PC-9 (cell line): Measurements from ENCODE around the gene PNKD. TPM values are rescaled to one million over a fixed set of nuclear protein-coding genes. Genes with fewer than 3 reads are reported as not detected.

Source experiments
- BruUV-seq: library from RNA; stranded (reverse); fragments of 400-500 nt; replicated peaks from 2 replicates; lab custom pipeline; 2021; lab: Mats Ljungman, UMichigan
- CTCF ChIA-PET: fragments of 300-600 bp; sonication (Branson Sonifier 250); formaldehyde crosslinking; loops from one replicate; lab custom pipeline; 2022; ENCODE audit warnings: antibody characterized with exemption; lab: Charles Lee
- POLR2A ChIA-PET: fragments of 300-600 bp; sonication (Branson Sonifier 250); formaldehyde crosslinking; loops from one replicate; lab custom pipeline; 2022; ENCODE audit warnings: antibody characterized with exemption; ENCODE audit not compliant: unreplicated experiment; lab: Charles Lee
- DNase-seq, 2 experiments: peaks; one replicate each; pipeline versions ENCODE4 v3.0.0 to v3.0.0-alpha.2; 2015 to 2022; ENCODE audit warnings: mixed read lengths in 1 of 2
- H2AFZ ChIP-seq: fragments of 200-600 bp; sonication (generic); 2 replicates; pipeline ENCODE4 v1.8.1; 2017; ENCODE audit warnings: antibody characterized with exemption
- H3F3A ChIP-seq: fragments of 200-600 bp; sonication (generic); 2 replicates; pipeline ENCODE4 v1.8.1; 2017; ENCODE audit warnings: antibody characterized with exemption, mild to moderate bottlenecking, low read depth; ENCODE audit not compliant: insufficient read depth
- H3K27ac ChIP-seq: fragments of 200-600 bp; sonication (generic); 2 replicates; pipeline ENCODE4 v1.6.1; 2016; ENCODE audit warnings: mixed run types
- H3K27me3 ChIP-seq: fragments of 200-600 bp; sonication (generic); 2 replicates; pipeline ENCODE4 v1.6.1; 2016; ENCODE audit warnings: low read depth, mixed run types; ENCODE audit not compliant: insufficient read depth
- H3K36me3 ChIP-seq: fragments of 200-600 bp; sonication (generic); 2 replicates; pipeline ENCODE4 v1.6.1; 2016; ENCODE audit warnings: low read depth, mixed run types
- H3K4me1 ChIP-seq: fragments of 200-600 bp; sonication (generic); replicated peaks from 2 replicates; pipeline ENCODE4 v1.6.1; 2016; ENCODE audit warnings: mixed run types; ENCODE audit not compliant: insufficient read depth
- H3K4me2 ChIP-seq: fragments of 200-600 bp; sonication (generic); 2 replicates; pipeline ENCODE4 v1.6.1; 2017; ENCODE audit warnings: mixed run types
- H3K4me3 ChIP-seq: fragments of 200-600 bp; sonication (generic); 2 replicates; pipeline ENCODE4 v1.6.1; 2016; ENCODE audit warnings: mixed run types
- H3K79me2 ChIP-seq: fragments of 200-600 bp; sonication (generic); 2 replicates; pipeline ENCODE4 v1.6.1; 2017; ENCODE audit warnings: low read depth, mixed run types
- H3K9me2 ChIP-seq: fragments of 200-600 bp; sonication (generic); 2 replicates; pipeline ENCODE4 v1.8.1; 2017; ENCODE audit warnings: mild to moderate bottlenecking; ENCODE audit not compliant: insufficient read depth
- H3K9me3 ChIP-seq: fragments of 200-600 bp; sonication (generic); 2 replicates; pipeline ENCODE4 v1.8.1; 2016; ENCODE audit warnings: low read depth; ENCODE audit not compliant: insufficient read depth
- H4K20me1 ChIP-seq: fragments of 200-600 bp; sonication (generic); 2 replicates; pipeline ENCODE4 v1.8.1; 2017; ENCODE audit not compliant: insufficient read depth
- CTCF ChIP-seq: fragments of 200-600 bp; sonication (generic); conservative IDR thresholded peaks from 2 replicates; pipeline ENCODE4 v1.6.1; 2017; ENCODE audit warnings: mixed run types, antibody characterized with exemption, mild to moderate bottlenecking, moderate library complexity
- EZH2 ChIP-seq: fragments of 200-600 bp; sonication (generic); IDR thresholded peaks from 2 replicates; pipeline ENCODE4 v1.8.0; 2017; ENCODE audit warnings: antibody characterized with exemption, low read depth
- intact Hi-C: fragments of 100-400 bp; cut with micrococcal nuclease; formaldehyde crosslinking; loops from one replicate; pipeline ENCODE4 v1.10.0; 2022; ENCODE audit not compliant: unreplicated experiment
- total RNA-seq: library from RNA; stranded (reverse); gene quantifications from 2 replicates; pipeline ENCODE4 v1.2.3, GENCODE V29; 2021

PNKD gene
- total RNA-seq, 1 experiment from 2014 or later = 102 TPM

GRCh38 chr2:218291318-218292047, 21.2 kb downstream of the PNKD start:
- peaks cover 51% of the 10 kb centered on the region for H3K79me2 ChIP-seq
- TF ChIP-seq CTCF (no peak), EZH2 (no peak)
- CTCF ChIA-PET = interaction anchor here (0.8 to 4.5 kb wide), 3 partner anchors 9 to 105 kb away, joined by 3 to 26 read pairs (median 3); no protein-coding TSS in a partner anchor
- peaks cover 86% of the 10 kb centered on the region for H3K4me1 ChIP-seq
- intact Hi-C loops = loop anchor here (1.0 to 5.0 kb wide), 3 partner anchors 19 to 276 kb away; partner anchors contain the start of genes CNOT9 and USP37
- peak overlapping the region; percentile 96 for H3K27ac ChIP-seq
- no TSS peak for BruUV-seq
- no peaks in the 10 kb centered on the region for H3K9me2 ChIP-seq
- no peaks in the 10 kb centered on the region for H3K9me3 ChIP-seq
- H2AFZ ChIP-seq = peak overlapping the region; percentile 65
- H3K4me2 ChIP-seq = peak overlapping the region; percentile 99
- H4K20me1 ChIP-seq = peaks cover 3% of the 10 kb centered on the region; the same call in 1 of the 2 replicates
- H3K36me3 ChIP-seq = no peaks in the 10 kb centered on the region
- H3F3A ChIP-seq = peaks cover 62% of the 10 kb centered on the region
- peak overlapping the region; percentile 89 for H3K4me3 ChIP-seq
- no peaks in the 10 kb centered on the region for H3K27me3 ChIP-seq
- POLR2A ChIA-PET = interaction anchor here (0.6 to 0.7 kb wide), 2 partner anchors 32 to 995 kb away, joined by 3 to 4 read pairs; no protein-coding TSS in a partner anchor
- DNase-seq = no peak

GRCh38 chr2:218292048-218293014, 22.0 kb downstream of the PNKD start, which contains the start of gene TMBIM1:
TSS of gene TMBIM1 (minus strand) at chr2:218292503. CDS start at chr2:218282141, 10,362 bp downstream.
- TSS peak; percentile 13 for BruUV-seq

More at GRCh38 chr2:218292048-218293014, 22.0 kb downstream of the PNKD start, which contains the start of gene TMBIM1:
- no peaks in the 10 kb centered on the region for H3K27me3 ChIP-seq
- no peaks in the 10 kb centered on the region for H3K36me3 ChIP-seq
- POLR2A ChIA-PET = interaction anchor here (0.6 kb wide), 1 partner anchor 994 kb away, joined by 4 read pairs; no protein-coding TSS in a partner anchor
- peaks cover 3% of the 10 kb centered on the region; the same call in 1 of the 2 replicates for H4K20me1 ChIP-seq
- CTCF ChIA-PET = interaction anchor here (0.6 to 4.5 kb wide), 5 partner anchors 10 to 104 kb away, joined by 3 to 26 read pairs (median 3); no protein-coding TSS in a partner anchor
- DNase-seq = peak; percentile 38 to 85
- intact Hi-C loops = loop anchor here (2.0 to 5.0 kb wide), 2 partner anchors 104 to 275 kb away; partner anchors contain the start of genes CNOT9 and USP37
- no peaks in the 10 kb centered on the region for H3K9me2 ChIP-seq
- no peaks in the 10 kb centered on the region for H3K9me3 ChIP-seq
- TF ChIP-seq EZH2 = no peak
- peak; percentile 66 for TF ChIP-seq CTCF
- peak within 1 kb of the TSS; percentile 89 for H3K4me3 ChIP-seq
- H2AFZ ChIP-seq = peak within 1 kb of the TSS; percentile 74
- H3K79me2 ChIP-seq = peaks cover 50% of the 10 kb centered on the region
- H3F3A ChIP-seq = peaks cover 63% of the 10 kb centered on the region
- H3K4me1 ChIP-seq = peaks cover 87% of the 10 kb centered on the region
- H3K27ac ChIP-seq = peak within 1 kb of the TSS; percentile 96
- H3K4me2 ChIP-seq = peak within 1 kb of the TSS; percentile 99
